Caco-2 (cell line): ENCODE results near the gene MCM3. TPM values are rescaled to one million over a fixed set of nuclear protein-coding genes. Genes with fewer than 3 reads are reported as not detected.

Experiments used
- BruUV-seq: library from RNA; stranded (reverse); fragments of 400-500 nt; replicated peaks from 2 replicates; lab custom pipeline; 2021; lab: Mats Ljungman, UMichigan
- CTCF ChIA-PET: fragments of 300-600 bp; sonication (Branson Sonifier 250); formaldehyde crosslinking; loops from one replicate; lab custom pipeline; 2022; ENCODE audit warnings: antibody characterized with exemption; lab: Charles Lee
- POLR2A ChIA-PET: fragments of 300-600 bp; sonication (Branson Sonifier 250); formaldehyde crosslinking; loops from one replicate; lab custom pipeline; 2022; ENCODE audit warnings: antibody characterized with exemption; lab: Charles Lee
- DNase-seq, 2 experiments: peaks; one replicate each; pipeline versions ENCODE4 v3.0.0 to v3.0.0-alpha.2; 2020 to 2022
- H3K27me3 ChIP-seq: replicated peaks from 2 replicates; pipeline ENCODE4 v1.6.0; 2011; ENCODE audit warnings: low read length; ENCODE audit not compliant: control insufficient read depth, insufficient read depth
- H3K36me3 ChIP-seq: 2 replicates; pipeline ENCODE4 v1.5.1; 2011; ENCODE audit warnings: low read length; ENCODE audit not compliant: control insufficient read depth, insufficient read depth
- H3K4me1 ChIP-seq: fragments of 250-450 bp; sonication (Bioruptor Pico); 2 replicates; pipeline ENCODE4 v1.5.1; 2020; ENCODE audit warnings: mild to moderate bottlenecking
- H3K4me3 ChIP-seq: 2 replicates; pipeline ENCODE4 v1.5.1; 2011; ENCODE audit warnings: low read depth, mild to moderate bottlenecking, control low read depth, low read length
- H3K9me3 ChIP-seq: fragments of 250-450 bp; sonication (Bioruptor Pico); 2 replicates; pipeline ENCODE4 v1.5.1; 2020; ENCODE audit warnings: mild to moderate bottlenecking, moderate library complexity
- H3K27ac Mint-ChIP-seq: one replicate; pipeline ENCODE4 v1.8.0; 2022; ENCODE audit warnings: mixed read lengths; ENCODE audit not compliant: unreplicated experiment
- H3K27me3 Mint-ChIP-seq: one replicate; pipeline ENCODE4 v1.8.0; 2022; ENCODE audit warnings: mixed read lengths; ENCODE audit not compliant: insufficient read depth, unreplicated experiment
- H3K36me3 Mint-ChIP-seq: one replicate; pipeline ENCODE4 v1.8.0; 2022; ENCODE audit warnings: mild to moderate bottlenecking, mixed read lengths; ENCODE audit not compliant: insufficient read depth, unreplicated experiment
- H3K4me1 Mint-ChIP-seq: one replicate; pipeline ENCODE4 v1.8.0; 2022; ENCODE audit warnings: low read depth, mixed read lengths; ENCODE audit not compliant: unreplicated experiment
- H3K4me3 Mint-ChIP-seq: one replicate; pipeline ENCODE4 v1.8.0; 2022; ENCODE audit warnings: mild to moderate bottlenecking, moderate library complexity, mixed read lengths; ENCODE audit not compliant: unreplicated experiment
- H3K9me3 Mint-ChIP-seq: one replicate; pipeline ENCODE4 v1.8.0; 2022; ENCODE audit warnings: mixed read lengths; ENCODE audit not compliant: unreplicated experiment
- CTCF ChIP-seq, 2 experiments: fragments of 200-600 bp in 1 of 2; IDR thresholded peaks; 1 replicate in 1 of 2; 2 replicates in 1 of 2; pipeline versions ENCODE4 v1.5.1 to v1.8.0; 2011 to 2022; ENCODE audit warnings: antibody characterized with exemption in 1 of 2, control low read depth in 1 of 2, inconsistent platforms in 1 of 2, low read depth in 1 of 2, low read length in 1 of 2, mild to moderate bottlenecking in 1 of 2, moderate library complexity in 1 of 2; ENCODE audit not compliant: insufficient read depth in 1 of 2, severe bottlenecking in 1 of 2, unreplicated experiment in 1 of 2
- intact Hi-C: fragments of 100-400 bp; cut with micrococcal nuclease; formaldehyde crosslinking; loops from one replicate; pipeline ENCODE4 v1.10.0; 2022; ENCODE audit not compliant: unreplicated experiment
- total RNA-seq: library from RNA; stranded (reverse); gene quantifications from 2 replicates; pipeline ENCODE4 v1.2.3, GENCODE V29; 2022

MCM3 gene
- total RNA-seq, 1 experiment from 2014 or later = 151 TPM

- Histone ChIP-seq H3K27me3 (no peaks in the 10 kb centered on the region), H3K36me3 (no peaks in the 10 kb centered on the region), H3K9me3 (no peaks in the 10 kb centered on the region), H3K4me3 (no peak overlapping the region), H3K4me1 (no peaks in the 10 kb centered on the region)
- intact Hi-C loops = loop anchor here (1.0 kb wide), 4 partner anchors 29 to 171 kb away; partner anchors contain the start of gene PKHD1
- no TSS peak for BruUV-seq
- Mint-ChIP-seq H3K27ac (no peak overlapping the region), H3K9me3 (no peaks in the 10 kb centered on the region), H3K4me3 (no peak overlapping the region), H3K4me1 (no peaks in the 10 kb centered on the region), H3K27me3 (peaks cover 4% of the 10 kb centered on the region), H3K36me3 (no peaks in the 10 kb centered on the region)
- ChIA-PET POLR2A (no interaction called here), CTCF (interaction anchor here (0.5 to 2.1 kb wide), 9 partner anchors 22 to 185 kb away, joined by 3 to 11 read pairs (median 3); no protein-coding TSS in a partner anchor)
- DNase-seq = peak; percentile 60 to 63
- TF ChIP-seq CTCF (IDR thresholded peaks at IDR 0.05; ENCODE audit: insufficient read depth in 1 of 2, low read depth in 1 of 2, low read length in 1 of 2, severe bottlenecking in 1 of 2, unreplicated experiment in 1 of 2) = peak; percentile 59 to 80
Measured at GRCh38 chr6:52233975-52234823, 50.3 kb downstream of the MCM3 start.

- CTCF ChIA-PET = interaction anchor here (2.1 kb wide), 1 partner anchor 70 kb away, joined by 11 read pairs; no protein-coding TSS in a partner anchor
- intact Hi-C loops = no loop called here
- Histone ChIP-seq H3K4me3 (no peak overlapping the region), H3K4me1 (no peaks in the 10 kb centered on the region), H3K27me3 (no peaks in the 10 kb centered on the region), H3K9me3 (no peaks in the 10 kb centered on the region), H3K36me3 (no peaks in the 10 kb centered on the region)
- no peak overlapping the region for H3K4me3 Mint-ChIP-seq
- no peaks in the 10 kb centered on the region for H3K9me3 Mint-ChIP-seq
- H3K4me1 Mint-ChIP-seq = no peaks in the 10 kb centered on the region
- TF ChIP-seq CTCF (IDR thresholded peaks at IDR 0.05; ENCODE audit: insufficient read depth in 1 of 2, low read depth in 1 of 2, low read length in 1 of 2, severe bottlenecking in 1 of 2, unreplicated experiment in 1 of 2) = no peak
- POLR2A ChIA-PET = no interaction called here
- no peak overlapping the region for H3K27ac Mint-ChIP-seq
- H3K27me3 Mint-ChIP-seq = peaks cover 4% of the 10 kb centered on the region
- BruUV-seq = no TSS peak
- no peaks in the 10 kb centered on the region for H3K36me3 Mint-ChIP-seq
- DNase-seq = no peak
Measured at GRCh38 chr6:52233005-52233404, 51.5 kb downstream of the MCM3 start.

GRCh38 chr6:52231406-52232127 is 53.0 kb downstream of the MCM3 start:
- BruUV-seq = no TSS peak
- no peaks in the 10 kb centered on the region for H3K9me3 Mint-ChIP-seq
- no peak overlapping the region for H3K4me3 ChIP-seq
- TF ChIP-seq CTCF (IDR thresholded peaks at IDR 0.05; ENCODE audit: insufficient read depth in 1 of 2, low read depth in 1 of 2, low read length in 1 of 2, severe bottlenecking in 1 of 2, unreplicated experiment in 1 of 2) = no peak
- H3K27me3 ChIP-seq = no peaks in the 10 kb centered on the region
- ChIA-PET POLR2A (no interaction called here), CTCF (interaction anchor here (1.3 kb wide), 1 partner anchor 69 kb away, joined by 4 read pairs; no protein-coding TSS in a partner anchor)
- H3K4me1 Mint-ChIP-seq = no peaks in the 10 kb centered on the region
- no peak for DNase-seq
- no peak overlapping the region for H3K4me3 Mint-ChIP-seq
- H3K36me3 Mint-ChIP-seq = no peaks in the 10 kb centered on the region
- H3K27me3 Mint-ChIP-seq = no peaks in the 10 kb centered on the region
- H3K36me3 ChIP-seq = no peaks in the 10 kb centered on the region
- H3K27ac Mint-ChIP-seq = no peak overlapping the region
- no peaks in the 10 kb centered on the region for H3K4me1 ChIP-seq
- no peaks in the 10 kb centered on the region for H3K9me3 ChIP-seq
- intact Hi-C loops = no loop called here
